HepG2 (cell line): ENCODE results near the gene DENND2D. TPM values are rescaled to one million over a fixed set of nuclear protein-coding genes. Genes with fewer than 3 reads are reported as not detected.
A peak's percentile ranks its signal among the peaks of the same experiment; 100 is the strongest.

Source experiments
- ATAC-seq: fragments of 200-7000 bp; cut with Tn5 transposase; 3 replicates; pipeline ENCODE4 v1.9.1; 2020; ENCODE audit warnings: mild to moderate bottlenecking, moderate library complexity
- BruUV-seq: library from RNA; stranded (reverse); fragments of 400-500 nt; replicated peaks from 2 replicates; lab custom pipeline; 2021; lab: Mats Ljungman, UMichigan
- CTCF ChIA-PET: fragments of 300-600 bp; formaldehyde crosslinking; extraction: SDS; loops from one replicate; lab custom pipeline; 2021; ENCODE audit warnings: low total read pairs, inconsistent platforms, low intra/inter-chr PET ratio; lab: Yijun Ruan, JAX
- POLR2A ChIA-PET: fragments of 350-600 bp; sonication (Branson Sonifier 250); formaldehyde crosslinking; loops from one replicate; lab custom pipeline; 2020; ENCODE audit warnings: antibody characterized with exemption, inconsistent platforms; lab: Yijun Ruan, JAX
- DNase-seq: peaks from one replicate; pipeline ENCODE4 v3.0.0-alpha.2; 2015; ENCODE audit warnings: low spot score
- FAIRE-seq: peaks from 3 replicates; lab custom pipeline; 2011; peaks lifted over from hg19 to GRCh38; lab: Jason Lieb, UNC
- H2AFZ ChIP-seq: one replicate; pipeline ENCODE4 v1.6.1; 2011; ENCODE audit warnings: low read length, inconsistent platforms
- H3K27ac ChIP-seq: fragments of 300-600 bp; 3 replicates; pipeline ENCODE4 v1.8.0; 2011; ENCODE audit warnings: mixed run types, mild to moderate bottlenecking, mixed read lengths, low read length, inconsistent platforms; ENCODE audit not compliant: insufficient read depth; ENCODE audit errors: extremely low read length
- H3K27me3 ChIP-seq, 2 experiments: fragments of 200-600 bp in 1 of 2; 2 replicates in 1 of 2; 3 replicates in 1 of 2; pipeline versions ENCODE4 v1.6.0 to v1.8.0; 2011; ENCODE audit warnings: low read length in 2 of 2, mild to moderate bottlenecking in 2 of 2, moderate library complexity in 2 of 2, inconsistent platforms in 1 of 2; ENCODE audit not compliant: insufficient read depth in 2 of 2, control insufficient read depth in 1 of 2
- H3K36me3 ChIP-seq, 2 experiments: fragments of 200-600 bp in 1 of 2; replicated peaks in 1 of 2; 2 replicates in 1 of 2; 3 replicates in 1 of 2; pipeline versions ENCODE4 v1.5.1 to v1.8.0; 2011; ENCODE audit warnings: low read length in 2 of 2, inconsistent platforms in 1 of 2; ENCODE audit not compliant: insufficient read depth in 2 of 2, control insufficient read depth in 1 of 2
- H3K4me1 ChIP-seq: 2 replicates; pipeline ENCODE4 v1.5.1; 2012; ENCODE audit warnings: low read length, inconsistent platforms; ENCODE audit not compliant: insufficient read depth
- H3K4me2 ChIP-seq: 2 replicates; pipeline ENCODE4 v1.6.0; 2011; ENCODE audit warnings: low read depth, low read length, inconsistent platforms
- H3K4me3 ChIP-seq, 3 experiments: fragments of 200-600 bp in 1 of 3; sonication (generic), shearing (Covaris generic) in 1 of 3; replicated peaks in 1 of 3; 2 replicates each; pipeline ENCODE4 v1.5.1; 2011 to 2016; ENCODE audit warnings: low read length in 3 of 3, inconsistent platforms in 2 of 3, low read depth in 2 of 3, mild to moderate bottlenecking in 2 of 3, control low read depth in 1 of 3, mixed read lengths in 1 of 3; ENCODE audit not compliant: insufficient read depth in 1 of 3
- H3K79me2 ChIP-seq: one replicate; pipeline ENCODE4 v1.6.1; 2011; ENCODE audit warnings: low read length, inconsistent platforms; ENCODE audit not compliant: insufficient read depth
- H3K9ac ChIP-seq: 2 replicates; pipeline ENCODE4 v1.6.0; 2011; ENCODE audit warnings: mild to moderate bottlenecking, low read depth, low read length, inconsistent platforms; ENCODE audit not compliant: insufficient read depth
- H3K9me3 ChIP-seq: 2 replicates; pipeline ENCODE4 v1.5.1; 2012; ENCODE audit warnings: mild to moderate bottlenecking, low read length
- H4K20me1 ChIP-seq: 2 replicates; pipeline ENCODE4 v1.6.0; 2011; ENCODE audit warnings: inconsistent platforms, mild to moderate bottlenecking, low read length, moderate library complexity; ENCODE audit not compliant: insufficient read depth
- ARID5B ChIP-seq: IDR thresholded peaks from 2 replicates; pipeline ENCODE4 v1.4.0; 2020; ENCODE audit warnings: mild to moderate bottlenecking, missing genetic modification reagents
- CHD2 ChIP-seq: IDR thresholded peaks from 2 replicates; pipeline ENCODE4 v1.6.1; 2011; ENCODE audit warnings: low read depth, low read length, improper control_type of control experiment
- CSRNP1 ChIP-seq: sonication (generic); formaldehyde crosslinking; IDR thresholded peaks from 2 replicates; pipeline ENCODE4 v1.8.1; 2023; ENCODE audit warnings: mild to moderate bottlenecking, missing genetic modification reagents
- EP300 ChIP-seq, 3 experiments: sonication (generic) in 1 of 3; formaldehyde crosslinking in 1 of 3; IDR thresholded peaks; 2 replicates each; pipeline versions ENCODE4 v1.5.1 to v1.6.1; 2011 to 2020; ENCODE audit warnings: low read depth in 2 of 3, low read length in 2 of 3, borderline replicate concordance in 1 of 3, improper control_type of control experiment in 1 of 3, mild to moderate bottlenecking in 1 of 3, missing genetic modification reagents in 1 of 3, moderate library complexity in 1 of 3
- FOXK1 ChIP-seq: sonication (generic); formaldehyde crosslinking; IDR thresholded peaks from 2 replicates; pipeline ENCODE4 v1.4.0; 2020; ENCODE audit warnings: low read depth, missing genetic modification reagents, borderline replicate concordance
- GATAD2A ChIP-seq: IDR thresholded peaks from 2 replicates; pipeline ENCODE4 v1.6.1; 2016
- KLF13 ChIP-seq: sonication (generic); formaldehyde crosslinking; IDR thresholded peaks from 2 replicates; pipeline ENCODE4 v1.4.0; 2020; ENCODE audit warnings: mild to moderate bottlenecking, missing genetic modification reagents
- TFDP2 ChIP-seq: sonication (generic); formaldehyde crosslinking; IDR thresholded peaks from 2 replicates; pipeline ENCODE4 v1.4.0; 2020; ENCODE audit warnings: missing genetic modification reagents
- UBTF ChIP-seq: sonication (generic); formaldehyde crosslinking; IDR thresholded peaks from 2 replicates; pipeline ENCODE4 v1.4.0; 2020; ENCODE audit warnings: mild to moderate bottlenecking, missing genetic modification reagents
- ZNF251 ChIP-seq: sonication (generic); formaldehyde crosslinking; IDR thresholded peaks from 2 replicates; pipeline ENCODE4 v1.9.0; 2021; ENCODE audit warnings: mild to moderate bottlenecking, missing genetic modification reagents
- ZNF501 ChIP-seq: sonication (generic); formaldehyde crosslinking; IDR thresholded peaks from 2 replicates; pipeline ENCODE4 v1.5.1; 2020; ENCODE audit warnings: mild to moderate bottlenecking, moderate library complexity, missing genetic modification reagents
- ZSCAN12 ChIP-seq: sonication (generic); formaldehyde crosslinking; IDR thresholded peaks from 2 replicates; pipeline ENCODE4 v1.9.0; 2021; ENCODE audit warnings: mild to moderate bottlenecking, missing genetic modification reagents
- WGBS: methylation state at CpG from one replicate; pipeline ENCODE4 v1.1.6; 2017; ENCODE audit warnings: low lambda C conversion rate; 5-methylcytosine and 5-hydroxymethylcytosine counted together
- in situ Hi-C: cut with HindIII; loops from 2 replicates; pipeline ENCODE4 v1.10.0; 2017; ENCODE audit warnings: low pct_unique_long_range_greater_than_20kb; ENCODE audit not compliant: extremely low pct_ligation_motif_present
- intact Hi-C: fragments of 100-400 bp; cut with micrococcal nuclease; formaldehyde crosslinking; loops from one replicate; pipeline ENCODE4 v1.10.0; 2022; ENCODE audit not compliant: unreplicated experiment
- polyA plus RNA-seq, 8 experiments: library from polyadenylated mRNA; depleted of rRNA in 3 of 8; stranded (reverse) in 7 of 8; unstranded in 1 of 8; fragments of >200 nt; fragmentation: Illumina TruSeq in 4 of 8; extraction: Trizol in 4 of 8; gene quantifications; 2 replicates each; pipeline versions ENCODE4 v1.2.1 to v1.2.3, GENCODE V29; 2011 to 2016; ENCODE audit warnings: low read depth in 4 of 8, missing spikeins in 1 of 8, mixed read lengths in 1 of 8; ENCODE audit not compliant: insufficient read depth in 1 of 8
- total RNA-seq, 5 experiments: library from RNA; depleted of rRNA; stranded (reverse); fragments of >200 nt; fragmentation: Illumina TruSeq; extraction: Trizol; gene quantifications; 2 replicates each; pipeline ENCODE4 v1.2.3, GENCODE V29; 2016; ENCODE audit warnings: low read depth in 1 of 5
- TF ChIP-seq, protein P1 (sequence below): sonication (generic); formaldehyde crosslinking; conservative IDR thresholded peaks from 2 replicates; pipeline ENCODE4 v1.8.0; 2022; ENCODE audit warnings: mild to moderate bottlenecking, moderate library complexity, missing genetic modification reagents

DENND2D gene
- total and polyA plus RNA-seq, 2 of the 13 experiments (the other 11 are each of a cell fraction or from before 2014, with no cell fraction given): 0.04 TPM; not detected in 1

DNA sequence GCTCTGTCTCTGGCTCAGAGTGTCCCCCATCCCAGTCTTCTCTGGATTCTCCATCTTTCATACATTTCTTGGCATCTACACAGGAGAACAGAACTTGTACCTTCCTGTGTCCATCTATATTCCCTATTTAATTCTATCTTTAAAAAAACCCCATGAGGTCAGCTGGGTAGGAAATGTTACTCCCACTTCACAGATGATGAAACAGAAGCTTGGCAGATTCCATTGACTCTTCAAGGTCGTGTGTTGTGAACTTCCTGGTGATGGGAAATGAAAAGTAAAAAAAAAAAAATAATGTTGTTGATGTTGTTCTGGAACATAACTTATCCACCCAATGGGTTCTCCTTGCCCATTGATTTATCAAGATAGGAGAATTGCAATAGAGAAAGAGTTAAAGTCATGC, 35.9 kb upstream of the DENND2D start:
- BruUV-seq: no TSS peak
- Histone ChIP-seq H4K20me1 (no peaks in the 10 kb centered on the region), H3K36me3 (no peaks in the 10 kb centered on the region), H3K4me3 (no peak overlapping the region), H3K4me2 (no peak overlapping the region), H3K9me3 (no peaks in the 10 kb centered on the region), H3K4me1 (peaks cover 70% of the 10 kb centered on the region), H3K9ac (no peak overlapping the region), H3K79me2 (no peaks in the 10 kb centered on the region), H3K27me3 (no peaks in the 10 kb centered on the region), H2AFZ (no peak overlapping the region), H3K27ac (no peak overlapping the region)
- in situ Hi-C loops (no loop called here), intact Hi-C loops (no loop called here)
- DNase-seq (peak; percentile 27), ATAC-seq (no peak), FAIRE-seq (no peak)
- ChIA-PET CTCF (no interaction called here), POLR2A (interaction anchor here (1.5 kb wide), 1 partner anchor 8 kb away, joined by 5 read pairs; the partner anchor contains the start of gene CHI3L2)
- WGBS: 39% methylated on average over 1 of the region's 1 CpG
- TF ChIP-seq EP300 (IDR thresholded peaks at IDR 0.05; ENCODE audit: low read depth in 2 of 2, low read length in 2 of 2) (peak in 1 of 2 experiments; percentile 16; a peak in 1 of 4 replicates), EP300 (CRISPR knock-in tag; IDR thresholded peaks at IDR 0.05; ENCODE audit: borderline replicate concordance) (no peak), GATAD2A (CRISPR knock-in tag) (0 out of 2 replicates have a peak, but pooled peaks have one; percentile 13), TFDP2 (CRISPR knock-in tag) (no peak), CSRNP1 (no peak), ZSCAN12 (no peak), FOXK1 (CRISPR knock-in tag) (no peak), KLF13 (CRISPR knock-in tag) (no peak), UBTF (CRISPR knock-in tag) (no peak), ZNF501 (CRISPR knock-in tag) (no peak), CHD2 (no peak), ZNF251 (CRISPR knock-in tag) (no peak), ARID5B (CRISPR knock-in tag) (peak; percentile 40; the same call in 1 of the 2 replicates)
- TF ChIP-seq, protein P1, sequence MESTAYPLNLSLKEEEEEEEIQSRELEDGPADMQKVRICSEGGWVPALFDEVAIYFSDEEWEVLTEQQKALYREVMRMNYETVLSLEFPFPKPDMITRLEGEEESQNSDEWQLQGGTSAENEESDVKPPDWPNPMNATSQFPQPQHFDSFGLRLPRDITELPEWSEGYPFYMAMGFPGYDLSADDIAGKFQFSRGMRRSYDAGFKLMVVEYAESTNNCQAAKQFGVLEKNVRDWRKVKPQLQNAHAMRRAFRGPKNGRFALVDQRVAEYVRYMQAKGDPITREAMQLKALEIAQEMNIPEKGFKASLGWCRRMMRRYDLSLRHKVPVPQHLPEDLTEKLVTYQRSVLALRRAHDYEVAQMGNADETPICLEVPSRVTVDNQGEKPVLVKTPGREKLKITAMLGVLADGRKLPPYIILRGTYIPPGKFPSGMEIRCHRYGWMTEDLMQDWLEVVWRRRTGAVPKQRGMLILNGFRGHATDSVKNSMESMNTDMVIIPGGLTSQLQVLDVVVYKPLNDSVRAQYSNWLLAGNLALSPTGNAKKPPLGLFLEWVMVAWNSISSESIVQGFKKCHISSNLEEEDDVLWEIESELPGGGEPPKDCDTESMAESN: no peak
